ENCODE data around the gene MRNIP.

GRCh38 chr5:179874536-179875292, 16.1 kb upstream of the MRNIP start:
- TF ChIP-seq, protein P1, sequence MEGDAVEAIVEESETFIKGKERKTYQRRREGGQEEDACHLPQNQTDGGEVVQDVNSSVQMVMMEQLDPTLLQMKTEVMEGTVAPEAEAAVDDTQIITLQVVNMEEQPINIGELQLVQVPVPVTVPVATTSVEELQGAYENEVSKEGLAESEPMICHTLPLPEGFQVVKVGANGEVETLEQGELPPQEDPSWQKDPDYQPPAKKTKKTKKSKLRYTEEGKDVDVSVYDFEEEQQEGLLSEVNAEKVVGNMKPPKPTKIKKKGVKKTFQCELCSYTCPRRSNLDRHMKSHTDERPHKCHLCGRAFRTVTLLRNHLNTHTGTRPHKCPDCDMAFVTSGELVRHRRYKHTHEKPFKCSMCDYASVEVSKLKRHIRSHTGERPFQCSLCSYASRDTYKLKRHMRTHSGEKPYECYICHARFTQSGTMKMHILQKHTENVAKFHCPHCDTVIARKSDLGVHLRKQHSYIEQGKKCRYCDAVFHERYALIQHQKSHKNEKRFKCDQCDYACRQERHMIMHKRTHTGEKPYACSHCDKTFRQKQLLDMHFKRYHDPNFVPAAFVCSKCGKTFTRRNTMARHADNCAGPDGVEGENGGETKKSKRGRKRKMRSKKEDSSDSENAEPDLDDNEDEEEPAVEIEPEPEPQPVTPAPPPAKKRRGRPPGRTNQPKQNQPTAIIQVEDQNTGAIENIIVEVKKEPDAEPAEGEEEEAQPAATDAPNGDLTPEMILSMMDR (IDR thresholded peaks at IDR 0.05; ENCODE audit: low read depth, low read length, missing input control) = no peak
- TF ChIP-seq TAF1 (conservative IDR thresholded peaks at IDR 0.05) (no peak), JUND (IDR thresholded peaks at IDR 0.05) (no peak)
